Adipocyte (in vitro differentiated cells): ENCODE data around the gene PPP1R16B.
"Not testable (repeated sequence)": the region's sequence is repeated elsewhere in the genome, so short reads cannot be mapped to it uniquely, and the experiment has no call there.

ENCODE experiments used
- DNase-seq: peaks from one replicate; pipeline ENCODE4 v3.0.0-alpha.2; 2015; ENCODE audit warnings: low read depth
- H3K27me3 ChIP-seq: replicated peaks from 2 replicates; pipeline ENCODE4 v1.7.0; 2013; ENCODE audit warnings: mild to moderate bottlenecking, low read length, moderate library complexity; ENCODE audit not compliant: control insufficient read depth, insufficient read depth
- H3K36me3 ChIP-seq: 2 replicates; pipeline ENCODE4 v1.7.0; 2013; ENCODE audit warnings: low read length, mild to moderate bottlenecking, moderate library complexity; ENCODE audit not compliant: control insufficient read depth, insufficient read depth, severe bottlenecking
- H3K4me1 ChIP-seq: 2 replicates; pipeline ENCODE4 v1.7.0; 2013; ENCODE audit warnings: mild to moderate bottlenecking, low read length, moderate library complexity; ENCODE audit not compliant: control insufficient read depth, insufficient read depth
- H3K4me3 ChIP-seq: 2 replicates; pipeline ENCODE4 v1.7.0; 2013; ENCODE audit warnings: mild to moderate bottlenecking, low read length, moderate library complexity
- H3K9ac ChIP-seq: 2 replicates; pipeline ENCODE4 v1.7.0; 2013; ENCODE audit warnings: mild to moderate bottlenecking, low read length, moderate library complexity
- H3K9me3 ChIP-seq: 2 replicates; pipeline ENCODE4 v1.7.0; 2013; ENCODE audit warnings: mild to moderate bottlenecking, low read length, moderate library complexity; ENCODE audit not compliant: control insufficient read depth

PPP1R16B gene

DNA sequence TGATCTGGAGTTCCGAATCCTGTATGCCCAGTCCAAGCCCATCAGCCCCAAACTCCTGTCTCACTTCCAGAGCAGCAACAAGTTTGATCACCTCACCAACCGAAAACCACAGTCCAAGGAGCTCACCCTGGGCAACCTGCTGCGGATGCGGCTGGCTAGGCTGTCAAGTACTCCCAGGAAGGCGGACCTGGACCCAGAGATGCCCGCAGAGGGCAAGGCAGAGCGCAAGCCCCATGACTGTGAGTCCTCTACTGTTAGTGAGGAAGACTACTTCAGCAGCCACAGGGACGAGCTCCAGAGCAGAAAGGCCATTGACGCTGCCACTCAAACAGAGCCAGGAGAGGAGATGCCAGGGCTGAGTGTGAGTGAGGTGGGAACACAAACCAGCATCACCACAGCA, 146.1 kb downstream of the PPP1R16B start:
- Histone ChIP-seq H3K27me3 (no peaks in the 10 kb centered on the region), H3K36me3 (no peaks in the 10 kb centered on the region), H3K4me3 (no peak overlapping the region), H3K9ac (no peak overlapping the region), H3K9me3 (no peaks in the 10 kb centered on the region), H3K4me1 (no peaks in the 10 kb centered on the region)
- DNase-seq = no peak

GRCh38 chr20:38952153-38952552, 146.7 kb downstream of the PPP1R16B start:
- Histone ChIP-seq H3K9ac (no peak overlapping the region), H3K4me3 (no peak overlapping the region), H3K36me3 (no peaks in the 10 kb centered on the region), H3K4me1 (no peaks in the 10 kb centered on the region), H3K27me3 (no peaks in the 10 kb centered on the region), H3K9me3 (no peaks in the 10 kb centered on the region)
- no peak for DNase-seq

- no peak for DNase-seq
- no peak overlapping the region for H3K4me3 ChIP-seq
- no peaks in the 10 kb centered on the region for H3K9me3 ChIP-seq
- H3K27me3 ChIP-seq = no peaks in the 10 kb centered on the region
- H3K4me1 ChIP-seq = no peaks in the 10 kb centered on the region
- H3K36me3 ChIP-seq = no peaks in the 10 kb centered on the region
- H3K9ac ChIP-seq = no peak overlapping the region
Measured at GRCh38 chr20:38953630-38954340, 148.3 kb downstream of the PPP1R16B start.

GRCh38 chr20:38957235-38957876, 151.9 kb downstream of the PPP1R16B start:
- no peaks in the 10 kb centered on the region for H3K9me3 ChIP-seq
- H3K9ac ChIP-seq = no peak overlapping the region
- H3K4me3 ChIP-seq = no peak overlapping the region
- no peak for DNase-seq
- no peaks in the 10 kb centered on the region for H3K27me3 ChIP-seq
- no peaks in the 10 kb centered on the region for H3K36me3 ChIP-seq
- H3K4me1 ChIP-seq = peaks cover 4% of the 10 kb centered on the region

GRCh38 chr20:38957915-38958485, 152.5 kb downstream of the PPP1R16B start:
- H3K9ac ChIP-seq = no peak overlapping the region
- no peak overlapping the region for H3K4me3 ChIP-seq
- no peak for DNase-seq
- H3K9me3 ChIP-seq = no peaks in the 10 kb centered on the region
- H3K4me1 ChIP-seq = peaks cover 7% of the 10 kb centered on the region
- H3K27me3 ChIP-seq = no peaks in the 10 kb centered on the region
- no peaks in the 10 kb centered on the region for H3K36me3 ChIP-seq

DNA sequence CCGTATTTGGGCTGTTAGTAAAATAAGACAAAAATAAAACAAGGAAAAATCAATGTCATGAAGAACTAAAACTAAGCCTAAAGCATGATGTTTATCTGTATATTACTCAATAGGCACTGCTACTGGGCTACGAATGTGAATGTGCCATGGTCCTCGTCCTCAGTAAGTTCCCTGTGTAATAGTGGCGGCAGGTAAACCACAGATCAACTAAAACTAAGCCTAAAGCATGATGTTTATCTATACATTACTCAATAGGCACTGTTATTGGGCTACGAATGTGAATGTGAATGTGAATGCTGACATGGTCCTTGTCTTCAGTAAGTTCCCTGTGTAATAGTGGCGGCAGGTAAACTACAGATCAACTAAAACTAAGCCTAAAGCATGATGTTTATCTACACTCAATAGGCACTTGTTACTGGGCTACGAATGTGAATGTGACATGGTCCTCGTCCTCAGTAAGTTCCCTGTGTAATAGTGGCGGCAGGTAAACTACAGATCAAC, 154.7 kb downstream of the PPP1R16B start:
- H3K36me3 ChIP-seq, H3K4me1 ChIP-seq, H3K4me3 ChIP-seq, H3K27me3 ChIP-seq, H3K9ac ChIP-seq, H3K9me3 ChIP-seq, DNase-seq: not testable (repeated sequence)

DNA sequence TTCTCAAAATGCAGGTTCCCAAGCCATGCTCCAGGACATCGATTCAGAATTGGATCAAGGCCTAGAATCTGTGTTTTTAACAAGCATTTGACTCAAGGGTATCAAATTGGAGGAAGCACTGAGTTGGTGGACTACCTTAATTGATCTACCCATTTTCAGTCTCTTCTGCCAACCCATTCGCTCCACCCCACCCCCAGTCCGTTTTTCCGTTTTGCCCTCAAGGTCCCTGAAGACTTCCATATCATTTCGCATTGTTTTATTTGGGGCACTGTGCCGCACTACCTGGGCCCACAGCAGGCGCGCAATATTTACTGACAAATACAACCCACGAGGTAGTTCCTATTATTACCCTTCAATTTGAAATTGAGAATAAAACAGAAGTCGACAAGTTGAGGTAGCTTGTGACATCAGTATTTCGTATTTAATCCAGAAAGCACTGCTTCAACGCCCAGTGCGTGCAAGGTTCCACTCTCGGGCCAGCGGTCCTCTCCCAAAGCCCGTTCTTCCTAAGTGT, 156.1 kb downstream of the PPP1R16B start:
- Histone ChIP-seq H3K27me3 (no peaks in the 10 kb centered on the region), H3K9me3 (no peaks in the 10 kb centered on the region), H3K36me3 (no peaks in the 10 kb centered on the region), H3K4me1 (peaks cover 17% of the 10 kb centered on the region), H3K9ac (peak overlapping the region; percentile 91), H3K4me3 (peak overlapping the region; percentile 87)
- DNase-seq = no peak

DNA sequence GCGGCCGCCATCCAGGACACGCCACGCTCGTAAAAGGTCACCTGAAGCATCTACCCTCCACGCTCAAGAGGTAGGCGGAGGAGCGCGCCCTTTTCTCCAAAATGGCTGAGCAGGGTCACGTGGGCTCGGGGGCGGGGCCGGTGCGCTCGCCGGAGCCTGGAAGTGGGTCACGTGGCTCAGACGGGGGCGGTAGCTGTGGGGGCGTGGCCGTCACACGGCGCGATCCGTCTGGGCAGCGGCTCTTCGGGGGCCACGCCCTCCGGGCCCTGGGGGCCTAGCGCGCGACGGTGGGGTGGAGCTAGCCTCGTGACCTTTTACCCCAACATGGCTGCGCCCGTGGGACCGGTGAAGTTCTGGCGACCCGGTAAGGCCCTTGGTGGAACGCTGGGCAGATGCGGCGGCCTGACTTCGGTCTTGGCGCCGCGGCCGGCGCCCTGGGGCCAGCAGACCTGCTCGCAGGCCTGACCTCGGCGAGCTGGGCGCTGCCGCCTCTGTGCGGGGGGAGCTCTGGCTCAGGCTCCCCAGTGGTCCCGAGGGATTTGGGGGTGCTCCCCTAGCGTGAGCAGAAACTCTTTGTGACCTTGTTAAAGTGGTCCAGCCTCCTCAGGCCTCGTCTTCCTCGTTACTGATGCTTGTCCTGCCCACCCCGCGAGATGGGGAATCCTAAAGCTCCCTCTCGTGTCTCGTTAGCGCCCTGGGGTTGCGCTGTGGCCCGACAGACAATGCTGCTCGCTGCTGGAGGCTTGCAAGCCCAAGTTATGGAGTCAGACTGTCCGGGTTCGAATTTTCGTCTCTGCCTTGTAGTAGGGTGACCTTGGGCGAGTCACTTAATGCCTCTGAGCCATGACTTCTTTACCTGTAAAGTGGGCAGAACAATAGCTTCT, 156.8 kb downstream of the PPP1R16B start, which contains the start of gene DHX35:
TSS of gene DHX35 (plus strand) at position 301 of the 884 bp plus-strand sequence. CDS start at position 325, 24 bp downstream.
- Histone ChIP-seq H3K4me1 (peaks cover 17% of the 10 kb centered on the region), H3K9me3 (no peaks in the 10 kb centered on the region), H3K4me3 (peak within 1 kb of the TSS; percentile 87), H3K9ac (peak within 1 kb of the TSS; percentile 91), H3K27me3 (no peaks in the 10 kb centered on the region), H3K36me3 (no peaks in the 10 kb centered on the region)
- peak; percentile 99 for DNase-seq

DNA sequence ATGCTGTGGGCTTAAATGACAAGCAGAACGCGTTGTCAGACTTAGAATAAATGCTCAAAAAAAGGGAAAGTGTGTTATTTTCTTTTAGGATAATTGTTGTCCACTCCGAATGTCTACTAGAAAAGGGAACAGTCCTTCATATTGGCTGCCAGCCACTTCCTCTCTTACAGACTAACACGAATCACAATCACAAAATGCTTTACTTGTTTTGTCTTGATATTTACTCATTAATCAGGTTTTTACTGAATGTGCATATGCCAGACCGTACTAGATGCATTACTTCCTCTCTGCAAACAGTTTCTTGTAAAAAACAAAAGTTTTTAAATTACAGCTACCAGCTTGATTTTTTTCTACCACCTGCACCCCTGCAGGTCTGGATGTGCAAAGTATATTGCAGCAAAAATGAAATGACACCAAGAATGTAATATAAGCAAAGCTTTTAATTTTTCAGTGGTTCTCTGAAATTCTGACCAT, 157.5 kb downstream of the PPP1R16B start:
- no peak for DNase-seq
- Histone ChIP-seq H3K27me3 (no peaks in the 10 kb centered on the region), H3K4me1 (peaks cover 17% of the 10 kb centered on the region), H3K9ac (peak overlapping the region; percentile 91), H3K9me3 (no peaks in the 10 kb centered on the region), H3K4me3 (peak overlapping the region; percentile 87), H3K36me3 (no peaks in the 10 kb centered on the region)

GRCh38 chr20:38963745-38964144, 158.2 kb downstream of the PPP1R16B start:
- Histone ChIP-seq H3K9ac (no peak overlapping the region), H3K36me3 (no peaks in the 10 kb centered on the region), H3K27me3 (no peaks in the 10 kb centered on the region), H3K4me1 (peaks cover 17% of the 10 kb centered on the region), H3K9me3 (no peaks in the 10 kb centered on the region), H3K4me3 (no peak overlapping the region)
- no peak for DNase-seq
